ENCODE measurements around the gene ANO7.

The ANO7 gene

DNA sequence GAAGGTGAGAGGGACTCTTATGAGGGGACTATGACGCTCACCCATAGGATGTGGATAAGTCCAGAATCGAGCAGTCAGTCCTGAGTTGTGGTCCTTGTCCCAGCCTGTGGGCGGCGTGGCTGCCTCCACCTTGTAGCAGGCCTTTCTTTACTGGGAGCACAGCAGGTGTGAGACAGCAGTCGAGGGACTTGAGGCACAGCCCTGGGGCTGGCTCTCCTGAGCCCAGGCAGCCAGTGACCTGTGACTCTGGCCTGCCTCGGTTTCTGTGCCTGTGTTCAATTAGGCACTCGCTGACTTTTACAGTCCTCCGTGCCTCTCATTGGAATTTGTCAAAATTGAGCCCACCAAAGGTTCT lies 30.0 kb upstream of the ANO7 start:
- no peak for DNase-seq (ENCODE audit: low spot score)

GRCh38 chr2:241159116-241159515 lies 29.4 kb upstream of the ANO7 start:
- DNase-seq (ENCODE audit: low spot score) = no peak

DNA sequence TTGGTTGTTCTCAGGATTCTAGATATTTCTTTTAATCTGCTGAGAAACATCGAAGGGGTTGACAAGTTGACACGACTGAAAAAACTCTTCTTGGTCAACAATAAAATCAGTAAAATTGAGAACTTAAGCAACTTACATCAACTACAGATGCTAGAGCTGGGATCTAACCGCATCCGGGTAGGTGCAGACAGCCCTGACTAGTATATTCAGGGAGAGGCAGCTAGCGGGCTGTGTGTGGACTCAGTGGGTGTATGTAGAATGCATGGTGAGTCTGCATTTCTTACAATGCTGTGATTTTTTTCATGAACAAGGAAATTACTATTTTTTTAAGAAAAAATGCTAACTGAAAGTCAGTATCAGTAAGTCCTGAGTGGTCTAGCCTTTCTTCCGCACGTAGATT lies 28.2 kb upstream of the ANO7 start:
- no peak for DNase-seq (ENCODE audit: low spot score)

GRCh38 chr2:241161646-241162281 lies 26.7 kb upstream of the ANO7 start:
- no peak for DNase-seq (ENCODE audit: low spot score)

DNA sequence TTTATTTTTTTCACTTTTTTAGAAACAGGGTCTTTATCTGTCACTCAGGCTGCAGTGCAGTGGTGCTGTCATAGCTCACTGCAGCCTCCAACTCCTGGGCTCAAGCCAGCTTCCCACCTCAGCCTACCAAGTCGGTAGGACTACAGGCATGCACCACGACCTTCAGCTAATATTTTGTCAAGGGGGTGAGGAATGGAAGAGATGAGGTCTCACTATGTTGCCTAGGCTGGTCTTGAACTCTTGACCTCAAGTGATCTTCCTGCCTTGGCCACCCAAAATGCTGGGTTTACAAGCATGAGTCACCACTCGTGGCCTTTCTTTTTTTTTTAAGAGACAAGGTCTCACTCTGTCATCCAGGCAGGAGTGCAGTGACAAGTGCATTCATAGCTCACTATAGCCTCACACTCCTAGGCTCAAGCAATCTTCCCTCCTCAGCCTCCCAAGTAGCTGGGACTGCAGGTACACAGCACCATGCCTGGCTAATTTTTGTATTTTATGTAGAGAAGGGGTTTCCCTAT lies 24.8 kb upstream of the ANO7 start:
- DNase-seq (ENCODE audit: low spot score) = no peak

GRCh38 chr2:241168366-241168765 lies 20.1 kb upstream of the ANO7 start:
- no peak for DNase-seq (ENCODE audit: low spot score)

DNA sequence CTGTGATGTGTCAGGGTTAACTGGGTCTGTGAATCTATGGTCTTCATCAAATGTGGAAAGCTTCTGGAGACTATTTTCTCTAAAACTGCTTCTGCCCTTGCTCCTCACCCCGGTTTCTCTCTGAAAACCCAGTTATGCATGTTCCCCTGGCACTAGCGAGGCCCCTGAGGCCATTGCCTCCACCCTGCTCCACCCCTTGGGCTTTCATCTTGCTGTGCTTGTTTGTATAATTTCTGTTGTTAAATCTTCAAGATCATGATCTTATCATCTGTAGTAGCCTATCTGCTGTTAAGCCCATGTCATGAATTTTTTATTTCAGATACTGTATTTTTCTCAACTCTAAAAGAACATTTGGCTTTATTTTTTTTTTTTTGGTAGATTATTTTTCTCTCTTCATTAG lies 14.9 kb upstream of the ANO7 start:
- no peak for DNase-seq (ENCODE audit: low spot score)

DNA sequence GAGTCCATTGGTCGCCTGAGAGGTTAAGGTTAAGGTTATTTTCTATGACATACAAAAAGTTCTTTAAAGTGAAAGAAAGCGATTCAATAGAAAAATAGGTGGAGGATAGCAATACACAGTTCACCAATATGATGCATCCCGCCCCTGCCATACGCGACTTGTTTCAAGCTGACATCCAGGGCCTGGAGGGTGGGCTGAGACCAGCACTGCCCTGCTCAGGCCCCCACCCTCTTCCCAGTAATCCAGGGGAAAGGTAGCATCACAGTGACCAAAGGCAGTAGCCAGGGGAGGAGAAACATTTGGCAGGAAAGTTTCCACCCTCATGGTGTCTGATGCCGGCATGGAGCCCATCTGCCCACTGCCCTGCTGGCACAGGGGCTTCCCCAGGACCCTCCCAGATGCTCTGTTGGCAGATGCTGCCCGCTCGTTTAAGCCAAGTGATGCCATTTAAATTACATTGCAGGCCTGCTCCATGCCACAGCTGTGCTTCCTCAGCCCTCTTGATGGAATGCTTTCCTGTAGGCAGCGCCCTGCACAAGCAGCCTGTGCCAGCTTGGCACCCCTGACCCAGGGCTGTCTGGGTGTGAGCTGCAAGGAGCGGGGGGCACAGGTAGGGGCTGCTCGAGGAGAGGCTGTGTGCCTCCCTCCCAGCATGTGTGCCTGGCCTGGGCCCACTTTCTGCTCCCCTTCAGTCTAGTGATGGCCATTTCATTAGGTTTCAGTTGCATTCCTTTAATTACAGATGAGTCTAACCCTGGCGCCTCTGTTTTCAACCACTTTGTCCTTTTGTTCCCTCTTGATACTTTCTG lies 10.7 kb upstream of the ANO7 start:
- DNase-seq (ENCODE audit: low spot score) = no peak

DNA sequence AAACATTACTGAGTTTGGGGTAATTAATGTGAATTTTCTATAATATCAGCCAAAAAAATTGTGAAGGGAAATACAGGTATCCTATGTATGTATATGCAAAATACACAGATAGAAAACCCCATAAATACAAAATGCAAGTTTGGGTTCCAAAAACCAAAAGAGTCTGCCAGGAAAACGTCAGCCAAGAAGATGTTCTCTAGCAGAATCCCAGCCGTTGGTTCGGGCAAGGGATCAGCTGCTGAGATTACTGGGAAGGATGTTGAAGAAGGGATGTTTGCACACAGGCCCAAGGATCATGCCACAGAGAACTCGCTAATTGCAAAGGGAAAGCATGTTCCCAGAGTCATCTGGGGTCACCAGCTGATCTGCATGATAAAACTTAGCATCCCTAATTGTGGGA lies 9.5 kb upstream of the ANO7 start:
- no peak for DNase-seq (ENCODE audit: low spot score)

DNA sequence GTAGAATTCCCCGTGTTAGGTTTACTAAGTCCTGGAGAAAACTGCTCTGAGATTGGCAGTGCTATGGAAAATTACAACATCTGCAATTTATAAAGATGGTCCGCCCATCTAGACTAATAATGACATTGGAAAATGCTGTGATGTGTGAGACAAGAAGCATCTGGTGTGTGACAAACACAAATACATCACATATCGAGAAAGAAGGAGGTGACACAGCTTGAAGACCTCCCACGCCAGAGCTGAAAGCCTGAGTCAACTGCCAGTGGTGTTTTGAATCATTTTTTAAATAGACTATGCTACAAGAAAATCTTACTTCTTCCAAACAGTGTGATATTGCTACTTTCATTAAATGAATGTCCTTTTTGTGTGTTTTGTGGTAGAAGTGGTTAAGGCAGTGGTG lies 8.6 kb upstream of the ANO7 start:
- DNase-seq (ENCODE audit: low spot score) = no peak

- DNase-seq (ENCODE audit: low spot score) = no peak
Observed at GRCh38 chr2:241180495-241180894, 8.0 kb upstream of the ANO7 start.

- no peak for DNase-seq (ENCODE audit: low spot score)
Observed at GRCh38 chr2:241182126-241182525, 6.4 kb upstream of the ANO7 start.

DNA sequence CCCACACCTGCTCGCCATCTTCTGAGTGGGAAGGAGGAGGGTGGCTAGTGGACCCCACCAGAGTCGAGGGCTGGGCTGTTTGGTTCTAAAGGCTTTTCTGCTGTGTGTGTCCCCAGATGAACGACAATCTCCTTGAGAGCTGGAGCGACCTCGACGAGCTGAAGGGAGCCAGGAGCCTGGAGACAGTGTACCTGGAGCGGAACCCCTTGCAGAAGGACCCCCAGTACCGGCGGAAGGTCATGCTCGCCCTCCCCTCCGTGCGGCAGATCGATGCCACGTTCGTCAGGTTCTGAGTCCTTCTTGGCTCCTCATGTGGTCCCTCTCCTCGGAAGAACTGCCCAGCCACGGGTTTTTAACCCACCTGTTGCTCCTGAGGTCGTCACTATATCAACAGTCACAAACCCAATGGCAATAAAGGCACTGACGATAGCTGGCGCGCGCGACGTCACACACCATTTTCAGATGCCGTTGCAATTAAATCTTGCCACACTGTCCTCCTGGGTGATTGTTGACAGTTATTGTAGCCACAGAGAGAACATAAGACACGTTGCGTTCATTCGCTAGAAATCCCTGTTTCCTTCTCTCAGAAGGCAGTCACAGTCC lies 5.8 kb upstream of the ANO7 start:
- no peak for DNase-seq (ENCODE audit: low spot score)

GRCh38 chr2:241183221-241183620 lies 5.3 kb upstream of the ANO7 start:
- DNase-seq (ENCODE audit: low spot score) = no peak

DNA sequence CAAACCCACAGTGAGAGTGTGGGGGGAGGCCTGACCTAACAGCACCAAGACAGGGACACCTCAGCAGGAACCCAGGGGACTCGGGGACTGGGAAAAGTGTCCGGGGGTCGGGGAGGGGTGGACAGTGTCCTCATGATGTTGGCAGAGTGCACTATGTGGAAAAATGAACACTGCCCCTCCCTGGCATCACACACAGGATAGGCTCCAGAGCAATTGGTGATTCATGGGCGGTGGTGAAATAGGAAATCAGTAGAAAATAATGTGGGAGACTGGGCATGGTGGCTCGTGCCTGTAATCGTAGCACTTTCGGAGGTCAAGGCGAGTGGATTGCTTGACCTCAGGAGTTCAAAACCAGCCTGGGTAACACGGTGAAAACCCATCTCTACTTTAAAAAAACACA lies 3.6 kb upstream of the ANO7 start:
- DNase-seq (ENCODE audit: low spot score) = no peak

DNA sequence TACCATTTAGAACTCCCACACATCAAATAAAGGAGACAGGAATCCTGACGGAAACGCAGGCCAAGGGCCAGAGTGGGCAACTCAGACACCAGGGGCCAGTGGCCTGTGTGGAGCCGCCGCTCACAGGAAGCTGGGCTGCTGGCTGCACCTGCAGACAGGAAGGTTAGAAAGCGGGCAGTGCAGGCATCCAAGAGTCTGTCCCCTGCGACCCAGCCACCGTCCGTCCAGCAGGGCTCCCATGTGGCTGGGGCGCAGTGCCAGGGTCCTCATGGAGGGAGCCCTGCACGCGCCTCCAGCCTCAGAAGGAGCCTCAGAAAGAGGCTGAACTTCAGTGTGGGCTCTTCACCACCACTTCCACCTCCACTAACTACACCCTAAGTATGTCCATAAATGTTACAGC lies 2.5 kb upstream of the ANO7 start:
- DNase-seq (ENCODE audit: low spot score) = no peak

GRCh38 chr2:241187101-241187917 lies 1.2 kb upstream of the ANO7 start:
- no peak for DNase-seq (ENCODE audit: low spot score)

DNA sequence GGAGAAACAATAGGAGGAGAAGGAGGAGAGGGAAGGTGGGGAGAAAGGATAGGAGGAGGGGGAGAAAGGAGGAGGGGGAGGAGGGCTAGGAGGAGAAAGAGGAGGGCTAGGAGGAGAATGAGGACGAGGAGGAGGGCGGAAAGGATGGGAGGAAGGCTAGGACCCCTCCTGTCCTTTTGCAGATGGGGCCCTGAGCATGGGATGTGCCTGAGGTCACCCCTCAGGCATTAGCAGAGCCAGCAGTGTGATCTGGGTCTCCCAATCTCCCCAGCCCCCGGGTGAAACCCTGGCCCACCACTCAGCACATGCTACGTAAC lies 601 bp upstream of the ANO7 start:
- no peak for DNase-seq (ENCODE audit: low spot score)

GRCh38 chr2:241189093-241189855 lies 797 bp downstream of the ANO7 start:
- DNase-seq (ENCODE audit: low spot score) = no peak

DNA sequence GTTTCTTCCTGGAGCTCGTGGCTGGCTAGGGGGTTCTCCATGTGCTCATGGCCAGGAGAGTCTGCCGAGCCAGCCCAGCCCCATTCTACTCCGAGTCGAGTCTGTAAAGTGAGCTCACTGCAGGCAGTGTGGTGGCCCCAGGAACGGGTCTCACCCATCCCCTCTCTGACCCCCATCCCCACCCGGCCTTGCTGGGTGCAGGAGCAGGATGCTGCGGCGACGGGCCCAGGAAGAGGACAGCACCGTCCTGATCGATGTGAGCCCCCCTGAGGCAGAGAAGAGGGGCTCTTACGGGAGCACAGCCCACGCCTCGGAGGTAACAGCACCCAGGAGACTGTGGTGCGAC lies 1.4 kb downstream of the ANO7 start:
- DNase-seq (ENCODE audit: low spot score) = no peak

GRCh38 chr2:241190291-241190981 lies 2.0 kb downstream of the ANO7 start:
- no peak for DNase-seq (ENCODE audit: low spot score)

Data from CD4-positive, alpha-beta T cell treated with Interleukin-6 at 100 ng/mL for 8 hours (primary cell).